ENCODE data around the gene GLT8D1. TPM values are rescaled to one million over a fixed set of nuclear protein-coding genes. Genes with fewer than 3 reads are reported as not detected.

GLT8D1 gene
- total RNA-seq, 1 donor from 2014 or later = 29.2 TPM

DNA sequence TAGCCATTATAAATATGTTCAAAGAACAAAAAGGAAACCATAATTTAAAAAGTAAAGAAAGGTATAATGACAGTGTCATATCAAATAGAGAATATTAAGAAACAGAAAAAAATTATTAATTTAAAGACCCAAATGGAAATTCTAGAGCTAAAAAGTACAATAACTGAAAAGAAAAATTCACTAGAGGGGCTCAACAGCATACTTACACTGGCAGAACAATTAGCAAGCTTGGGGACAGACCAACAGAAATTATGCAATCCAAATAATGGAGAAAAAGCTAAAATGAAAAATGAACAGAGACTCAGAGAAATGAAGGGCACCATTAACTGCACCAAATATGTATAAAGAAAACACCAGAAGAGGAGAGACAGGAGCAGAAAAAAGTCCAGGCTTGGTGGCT lies 14.0 kb upstream of the GLT8D1 start:
- peaks cover 11% of the 10 kb centered on the region for H3K9me3 ChIP-seq (replicated peaks)
- peaks cover 40% of the 10 kb centered on the region for H3K36me3 ChIP-seq
- no peak overlapping the region for H3K27ac ChIP-seq (replicated peaks)
- no peaks in the 10 kb centered on the region for H3K27me3 ChIP-seq (ENCODE audit: low read depth)
- no peak for DNase-seq
- intact Hi-C loops (cut with micrococcal nuclease) = no loop called here
- TF ChIP-seq, protein P1, sequence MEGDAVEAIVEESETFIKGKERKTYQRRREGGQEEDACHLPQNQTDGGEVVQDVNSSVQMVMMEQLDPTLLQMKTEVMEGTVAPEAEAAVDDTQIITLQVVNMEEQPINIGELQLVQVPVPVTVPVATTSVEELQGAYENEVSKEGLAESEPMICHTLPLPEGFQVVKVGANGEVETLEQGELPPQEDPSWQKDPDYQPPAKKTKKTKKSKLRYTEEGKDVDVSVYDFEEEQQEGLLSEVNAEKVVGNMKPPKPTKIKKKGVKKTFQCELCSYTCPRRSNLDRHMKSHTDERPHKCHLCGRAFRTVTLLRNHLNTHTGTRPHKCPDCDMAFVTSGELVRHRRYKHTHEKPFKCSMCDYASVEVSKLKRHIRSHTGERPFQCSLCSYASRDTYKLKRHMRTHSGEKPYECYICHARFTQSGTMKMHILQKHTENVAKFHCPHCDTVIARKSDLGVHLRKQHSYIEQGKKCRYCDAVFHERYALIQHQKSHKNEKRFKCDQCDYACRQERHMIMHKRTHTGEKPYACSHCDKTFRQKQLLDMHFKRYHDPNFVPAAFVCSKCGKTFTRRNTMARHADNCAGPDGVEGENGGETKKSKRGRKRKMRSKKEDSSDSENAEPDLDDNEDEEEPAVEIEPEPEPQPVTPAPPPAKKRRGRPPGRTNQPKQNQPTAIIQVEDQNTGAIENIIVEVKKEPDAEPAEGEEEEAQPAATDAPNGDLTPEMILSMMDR (IDR thresholded peaks at IDR 0.05; ENCODE audit: borderline replicate concordance) = no peak
- H3K4me3 ChIP-seq = no peak overlapping the region
- H3K4me1 ChIP-seq = no peaks in the 10 kb centered on the region

DNA sequence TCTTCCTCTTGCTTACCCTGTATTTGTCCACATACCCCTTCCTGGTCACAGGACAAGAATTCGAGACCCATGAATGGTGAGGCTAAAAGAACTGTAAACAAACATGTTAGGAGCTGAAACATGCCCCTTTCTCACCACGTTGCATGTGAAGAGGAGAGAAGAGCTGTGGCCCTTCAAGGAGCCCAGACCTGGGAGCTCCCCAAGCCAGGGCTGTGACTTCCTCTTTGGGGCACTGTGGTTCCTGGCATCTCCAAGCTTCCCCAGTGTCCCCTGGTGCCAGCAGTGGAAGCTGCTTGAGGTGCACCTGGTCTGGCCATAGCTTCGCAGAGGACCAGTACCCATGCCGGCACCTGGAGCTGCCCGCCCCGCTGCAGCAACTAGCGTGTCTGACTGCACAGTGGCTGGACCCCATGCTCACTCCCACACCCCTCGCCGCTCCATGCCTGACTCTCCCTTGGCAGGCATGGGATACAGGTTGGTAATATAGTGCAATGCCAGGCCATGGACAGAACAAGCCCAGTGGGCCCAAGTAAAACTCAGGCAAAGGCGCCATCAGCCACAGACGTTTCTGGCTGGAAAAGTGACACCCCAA lies 10.2 kb upstream of the GLT8D1 start:
- H3K27me3 ChIP-seq (ENCODE audit: low read depth) = no peaks in the 10 kb centered on the region
- intact Hi-C loops (cut with micrococcal nuclease) = no loop called here
- H3K27ac ChIP-seq (replicated peaks) = no peak overlapping the region
- no peak for DNase-seq
- peaks cover 28% of the 10 kb centered on the region for H3K36me3 ChIP-seq
- TF ChIP-seq, protein P1 (IDR thresholded peaks at IDR 0.05; ENCODE audit: borderline replicate concordance) = no peak
- no peak overlapping the region for H3K4me3 ChIP-seq
- H3K9me3 ChIP-seq (replicated peaks) = peaks cover 11% of the 10 kb centered on the region
- H3K4me1 ChIP-seq = no peaks in the 10 kb centered on the region

- Histone ChIP-seq H3K4me3 (no peak overlapping the region), H3K36me3 (peaks cover 27% of the 10 kb centered on the region), H3K27me3 (ENCODE audit: low read depth) (no peaks in the 10 kb centered on the region), H3K4me1 (no peaks in the 10 kb centered on the region), H3K9me3 (replicated peaks) (peaks cover under 1% of the 10 kb centered on the region), H3K27ac (replicated peaks) (no peak overlapping the region)
- no peak for DNase-seq
- TF ChIP-seq, protein P1 (IDR thresholded peaks at IDR 0.05; ENCODE audit: borderline replicate concordance) = no peak
- intact Hi-C loops (cut with micrococcal nuclease) = no loop called here
Observed at GRCh38 chr3:52714335-52715302, 9.0 kb upstream of the GLT8D1 start.

DNA sequence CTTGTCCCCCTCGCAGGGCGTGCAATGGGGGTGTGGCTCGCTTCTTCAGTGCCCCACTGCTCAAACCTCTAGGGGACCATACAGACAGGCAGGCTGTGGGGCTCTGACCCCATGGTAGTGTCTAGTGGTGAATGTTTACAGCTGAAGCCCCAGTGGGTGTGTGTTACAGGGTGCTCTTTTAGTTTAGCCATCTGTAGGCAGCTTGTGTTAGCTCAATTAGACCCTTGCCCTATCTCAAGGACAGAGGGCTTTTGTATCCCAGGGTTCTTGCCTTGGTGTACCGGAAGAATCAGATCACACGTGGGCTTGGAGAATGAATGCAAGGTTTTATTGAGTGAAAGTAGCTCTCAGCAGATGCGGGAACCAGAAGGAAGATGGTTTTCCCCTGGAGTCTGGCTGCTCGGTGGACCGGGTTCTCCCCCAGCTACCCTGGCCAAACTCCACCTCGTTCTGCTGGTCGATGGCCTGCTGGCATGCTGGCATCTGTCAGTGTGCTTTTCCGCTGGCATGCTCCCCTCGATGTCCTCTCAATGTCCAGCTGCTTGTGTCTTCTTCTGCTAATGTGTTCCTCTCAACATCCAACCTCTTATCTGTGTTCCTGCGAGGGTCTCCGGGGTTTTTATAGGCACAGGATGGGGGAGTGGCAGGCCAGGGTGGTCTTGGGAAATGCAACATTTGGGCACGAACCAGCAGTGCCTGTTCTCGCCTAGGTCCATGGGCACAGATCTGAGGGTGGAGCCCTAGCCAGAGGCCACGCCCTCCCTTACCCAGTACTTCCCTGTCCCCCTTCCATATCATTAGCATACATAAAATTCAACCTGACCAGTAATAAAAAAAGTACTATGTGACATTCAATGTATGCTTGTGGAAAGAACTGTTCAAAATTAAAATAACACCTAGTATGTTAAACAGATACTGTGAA lies 7.0 kb upstream of the GLT8D1 start:
- H3K9me3 ChIP-seq (replicated peaks) = no peaks in the 10 kb centered on the region
- H3K4me3 ChIP-seq = no peak overlapping the region
- intact Hi-C loops (cut with micrococcal nuclease) = no loop called here
- H3K4me1 ChIP-seq = peaks cover 4% of the 10 kb centered on the region
- TF ChIP-seq, protein P1 (IDR thresholded peaks at IDR 0.05; ENCODE audit: borderline replicate concordance) = no peak
- no peak overlapping the region for H3K27ac ChIP-seq (replicated peaks)
- H3K36me3 ChIP-seq = peaks cover 33% of the 10 kb centered on the region
- DNase-seq = no peak
- H3K27me3 ChIP-seq (ENCODE audit: low read depth) = no peaks in the 10 kb centered on the region

DNA sequence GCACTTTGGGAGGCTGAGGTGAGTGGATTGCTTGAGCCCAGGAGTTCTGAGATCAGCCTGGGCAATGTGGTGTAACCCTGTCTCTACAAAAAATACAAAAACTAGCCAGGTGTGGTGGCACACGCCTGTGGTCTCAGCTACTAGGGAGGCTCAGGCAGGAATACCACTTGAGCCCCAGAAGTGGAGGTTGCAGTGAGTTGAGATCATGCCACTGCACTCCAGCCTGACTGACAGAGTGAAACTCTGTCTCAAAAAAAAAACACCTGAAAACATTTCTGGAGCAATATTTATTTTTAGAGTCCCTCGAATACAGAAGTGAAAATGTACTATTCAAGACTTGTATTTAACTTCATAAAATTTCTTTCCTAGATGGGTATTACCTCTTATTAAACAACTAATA lies 4.9 kb upstream of the GLT8D1 start:
- peaks cover 24% of the 10 kb centered on the region for H3K4me1 ChIP-seq
- intact Hi-C loops (cut with micrococcal nuclease) = no loop called here
- no peaks in the 10 kb centered on the region for H3K9me3 ChIP-seq (replicated peaks)
- no peak for DNase-seq
- no peak overlapping the region for H3K4me3 ChIP-seq
- H3K27ac ChIP-seq (replicated peaks) = no peak overlapping the region
- peaks cover 33% of the 10 kb centered on the region for H3K36me3 ChIP-seq
- H3K27me3 ChIP-seq (ENCODE audit: low read depth) = no peaks in the 10 kb centered on the region
- TF ChIP-seq, protein P1 (IDR thresholded peaks at IDR 0.05; ENCODE audit: borderline replicate concordance) = no peak
